NCI-H82 treated with DMSO at 0.1 percent for 48 hours (cell line): ENCODE results near the gene FAAP20.

Source experiments
- DNase-seq: peaks from one replicate; lab custom pipeline; 2025; ENCODE audit not compliant: unreplicated experiment; lab: John Stamatoyannopoulos, UW

Gene FAAP20

DNA sequence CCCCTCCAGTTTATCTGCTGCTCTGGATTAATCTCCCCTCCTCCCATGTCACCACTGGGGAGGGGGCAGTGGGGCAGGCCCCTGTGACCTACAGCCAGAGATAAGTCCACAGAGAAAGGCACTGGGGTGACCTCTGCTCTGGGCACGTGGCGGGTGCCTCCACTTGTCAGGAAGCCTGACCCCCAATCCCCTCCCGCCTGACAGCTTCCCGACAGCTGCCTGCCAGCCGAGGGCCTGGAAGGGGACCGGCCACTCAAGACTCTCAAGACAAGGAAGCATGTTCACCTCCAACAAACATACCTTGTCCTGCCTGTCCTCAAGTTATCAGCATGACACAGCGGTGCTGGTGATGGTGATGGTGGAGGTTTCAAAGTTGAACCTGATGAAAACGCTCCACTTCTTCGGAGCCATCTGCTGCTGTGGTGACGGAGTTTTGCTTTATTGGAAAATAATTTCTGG is 3.2 kb upstream of the FAAP20 start:
- no peak for DNase-seq

DNA sequence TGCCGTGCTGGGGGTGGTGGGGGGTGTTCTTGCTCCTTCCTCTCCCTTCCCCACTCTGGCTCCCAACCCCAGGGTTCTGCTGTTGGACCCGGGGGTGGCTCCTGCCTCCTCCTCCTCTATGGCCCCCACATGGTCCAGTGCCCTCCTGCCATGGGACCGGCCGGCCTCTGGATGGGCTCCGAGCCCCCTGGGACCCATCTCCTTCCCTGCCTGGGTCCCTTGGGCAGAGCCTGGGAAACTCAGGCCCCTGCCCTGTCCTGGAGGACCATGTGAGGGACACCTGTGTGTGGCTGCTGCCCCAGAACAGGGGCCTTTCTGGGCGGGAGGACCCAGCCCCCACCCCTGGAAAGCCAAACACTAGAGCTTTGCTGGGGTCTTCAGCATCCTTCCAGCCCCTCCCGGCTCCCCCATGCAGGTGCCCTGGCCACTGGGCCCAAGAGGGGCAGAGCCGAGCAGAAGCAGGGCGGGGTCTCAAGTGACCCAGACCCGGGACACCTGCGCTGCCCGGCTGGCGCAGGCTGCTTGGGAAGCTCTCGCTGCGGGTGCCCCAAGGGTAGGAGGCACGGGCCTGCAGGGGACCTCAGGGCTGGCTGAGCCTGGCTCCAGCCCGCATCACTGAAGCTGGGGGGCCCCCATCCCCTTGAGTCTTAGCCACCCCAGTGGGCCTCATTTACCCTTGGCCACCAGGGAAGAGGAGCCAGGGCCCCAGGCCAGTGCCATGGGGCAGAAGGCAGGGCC is 2.5 kb upstream of the FAAP20 start:
- DNase-seq = no peak

GRCh38 chr1:2195785-2196184 is 1.2 kb upstream of the FAAP20 start:
- no peak for DNase-seq

DNA sequence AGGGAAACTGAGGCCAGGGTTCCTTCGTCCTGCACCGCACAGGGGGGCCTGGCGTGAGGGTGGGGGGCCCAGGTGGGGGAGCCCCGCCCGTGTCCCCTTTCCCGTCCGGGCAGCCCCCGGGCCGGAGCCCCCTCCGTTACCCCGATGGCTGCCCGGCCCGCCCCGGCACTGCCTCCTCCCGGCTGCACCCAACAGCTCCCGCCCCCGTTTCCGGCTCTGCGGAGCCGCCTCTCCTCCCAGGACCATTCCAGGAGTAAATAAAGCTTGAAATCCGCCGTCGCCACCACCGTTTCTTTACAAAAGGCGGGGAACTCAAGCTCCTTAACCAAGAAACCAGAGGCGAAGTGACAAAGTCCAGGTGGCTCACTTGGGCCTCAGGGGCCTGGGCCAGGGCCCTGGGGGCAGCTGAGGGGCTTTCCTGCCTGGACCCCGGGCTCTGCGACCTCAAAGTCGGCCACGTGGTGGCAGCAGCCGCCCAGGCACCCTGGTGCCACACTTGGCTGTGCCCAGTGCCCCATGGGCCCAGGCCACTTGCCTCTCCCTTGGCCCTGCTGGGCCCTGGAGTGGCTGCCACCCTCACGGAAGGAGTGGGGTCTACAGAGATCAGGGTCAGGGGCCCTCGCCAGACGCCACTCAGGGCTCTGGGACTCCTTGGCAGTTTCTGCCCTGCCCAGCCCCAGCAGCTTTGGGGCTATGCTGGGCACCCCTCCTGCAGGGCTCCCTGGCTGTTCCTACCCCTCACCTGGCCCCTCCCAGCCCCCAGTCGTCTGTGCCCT is 514 bp upstream of the FAAP20 start:
- DNase-seq = peak; percentile 71

DNA sequence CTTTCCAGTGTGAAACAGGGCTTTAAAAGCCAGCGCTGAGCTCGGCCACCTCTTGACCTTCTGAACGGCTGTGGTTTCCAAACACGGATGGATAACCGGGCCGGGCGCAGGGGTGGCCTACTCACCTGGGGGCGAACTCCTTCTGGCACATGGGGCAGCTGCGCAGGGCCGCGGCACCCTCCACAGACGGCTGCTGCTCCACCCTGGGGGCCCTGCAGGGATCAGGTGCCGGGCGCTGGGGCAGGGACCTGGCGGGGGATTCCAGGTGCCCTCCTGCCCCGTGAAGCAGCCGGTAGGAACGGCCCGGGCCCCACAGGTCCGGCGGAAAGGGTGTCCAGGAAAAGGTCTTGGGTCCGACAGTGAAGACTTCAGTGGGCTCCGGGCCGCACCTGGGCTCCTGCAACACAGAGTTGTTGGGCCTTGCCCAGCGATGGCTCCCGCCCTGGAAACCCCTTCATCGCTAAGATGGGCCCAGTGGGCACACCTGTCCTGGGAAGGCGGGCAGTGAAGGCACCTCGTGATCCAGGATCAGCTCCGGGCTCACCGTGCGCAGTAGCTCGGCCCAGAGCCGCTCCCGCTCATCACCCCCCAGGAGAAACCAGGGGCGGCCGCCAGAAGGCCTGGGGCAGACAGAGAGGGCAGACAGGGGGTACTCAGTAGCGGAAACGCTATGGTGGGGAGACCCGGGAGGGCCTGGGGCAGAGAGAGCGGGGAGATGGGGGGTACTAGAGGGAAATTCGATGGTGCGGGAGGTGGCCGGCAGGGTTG is 874 bp downstream of the FAAP20 start:
- no peak for DNase-seq

DNA sequence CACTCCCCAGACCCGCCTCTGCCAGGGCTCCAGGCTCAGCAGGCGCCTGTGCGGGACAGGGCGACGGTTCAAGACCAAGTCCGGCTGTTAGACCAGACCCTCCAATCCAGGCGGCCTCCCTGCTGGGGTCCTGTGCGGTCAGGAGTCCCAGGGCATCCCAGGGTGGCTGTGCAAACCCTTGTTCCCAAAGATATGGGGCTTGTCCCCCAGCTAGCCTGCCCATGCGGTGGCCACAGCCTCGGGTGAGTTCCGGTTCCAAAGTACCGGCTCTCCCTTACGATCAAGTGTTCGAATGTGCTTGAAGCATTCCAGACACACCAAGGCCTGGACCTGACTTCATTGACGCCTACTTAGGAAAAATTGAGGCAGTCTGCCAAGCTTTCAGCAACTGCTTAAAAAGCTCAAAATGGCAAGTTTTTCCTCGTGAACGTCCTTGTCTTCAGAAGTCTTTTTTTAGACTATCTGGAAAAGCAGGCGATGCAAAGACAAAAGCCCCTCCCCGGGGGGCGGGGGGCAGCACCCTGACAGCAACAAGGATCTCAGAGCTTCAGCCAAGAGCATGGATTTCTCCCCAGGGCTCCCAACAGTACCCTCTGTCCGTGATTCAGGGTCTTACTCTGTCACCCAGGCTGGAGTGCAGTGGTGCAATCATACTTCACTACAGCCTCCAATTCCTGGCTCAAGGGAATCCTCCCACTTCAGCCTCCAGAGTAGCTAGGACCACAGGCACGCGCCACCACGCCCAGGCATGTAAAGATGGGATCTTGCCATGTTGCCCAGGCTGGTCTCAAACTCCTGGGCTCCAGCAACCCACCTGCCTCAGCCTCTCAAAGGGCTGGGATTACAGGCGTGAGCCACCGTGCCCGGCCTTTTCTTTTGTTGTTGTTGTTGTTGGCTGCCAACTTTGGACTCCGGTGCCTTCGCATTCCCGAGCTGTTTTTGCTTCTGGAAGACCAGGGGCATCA is 2.3 kb downstream of the FAAP20 start:
- DNase-seq = no peak

- no peak for DNase-seq
Measured at GRCh38 chr1:2190491-2190976, 4.0 kb downstream of the FAAP20 start.

DNA sequence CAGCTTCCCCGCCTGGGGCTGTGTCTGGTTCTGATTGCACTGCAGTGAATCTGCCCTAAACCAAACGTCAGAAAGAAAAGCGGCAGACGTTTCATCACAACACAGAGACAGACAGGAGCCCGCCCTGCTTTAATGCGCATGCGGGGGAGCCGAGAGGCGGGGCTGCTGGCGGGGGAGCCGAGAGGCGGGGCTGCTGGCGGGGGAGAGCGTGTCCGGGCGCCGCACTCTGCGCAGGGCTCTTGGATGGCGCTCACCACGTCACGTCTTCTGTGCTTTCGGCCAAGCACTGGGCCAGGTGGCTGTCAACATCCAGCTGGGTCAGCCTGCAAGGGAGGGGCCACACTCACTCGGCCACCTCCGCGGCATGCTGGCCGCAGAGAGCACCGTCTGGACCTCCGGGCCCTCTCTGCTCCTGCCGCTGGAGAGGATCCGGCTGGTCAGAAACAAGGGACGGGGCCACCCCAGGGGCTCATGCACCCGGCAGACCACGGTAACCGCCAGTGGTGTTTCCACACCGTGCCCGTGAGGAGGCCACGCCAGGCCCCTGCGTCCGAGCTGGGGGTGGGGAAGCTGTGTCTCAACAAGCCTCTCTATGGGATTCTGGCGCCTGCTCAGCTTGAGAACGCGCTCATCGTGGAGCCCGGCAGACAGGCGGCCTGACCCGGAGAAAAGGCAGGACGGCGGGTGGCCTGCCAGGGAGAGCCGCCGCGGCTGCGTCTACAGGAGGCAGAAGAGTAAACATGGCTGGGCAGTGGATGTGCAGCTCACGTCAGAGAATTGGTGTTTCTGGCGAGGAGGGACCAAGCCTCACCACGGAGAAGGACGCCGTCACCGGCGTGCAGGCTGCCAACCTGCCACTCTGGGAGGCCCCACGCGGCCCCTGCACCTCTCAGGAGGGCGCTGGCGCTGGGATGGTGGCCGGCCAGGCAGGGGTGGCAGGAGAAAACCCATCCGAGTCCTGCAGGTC is 4.8 kb downstream of the FAAP20 start:
- peak; percentile 92 for DNase-seq

- DNase-seq = no peak
Measured at GRCh38 chr1:2188336-2188735, 6.2 kb downstream of the FAAP20 start.

GRCh38 chr1:2187619-2188018 is 7.0 kb downstream of the FAAP20 start:
- no peak for DNase-seq

DNA sequence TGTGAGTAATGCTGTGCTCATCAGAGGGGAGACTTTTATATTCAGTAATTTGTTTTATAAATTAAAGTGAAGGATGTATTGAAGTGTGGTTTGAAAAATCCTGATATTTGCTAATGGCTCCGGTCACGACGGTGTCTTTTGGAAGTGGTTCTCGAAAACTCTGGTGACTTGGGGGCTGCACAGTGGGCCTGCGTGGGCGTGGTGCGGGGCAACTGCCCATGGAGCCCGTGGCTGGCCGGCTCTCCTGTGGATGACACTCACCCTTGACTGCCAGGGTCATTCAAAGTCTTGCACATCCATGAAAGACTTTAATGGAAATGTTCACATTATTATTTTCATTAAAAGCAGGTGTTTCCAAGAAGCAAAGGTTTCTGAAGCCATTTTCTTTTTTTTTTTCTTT is 7.7 kb downstream of the FAAP20 start:
- DNase-seq = no peak

- DNase-seq = no peak
Measured at GRCh38 chr1:2185880-2186855, 8.4 kb downstream of the FAAP20 start.

- no peak for DNase-seq
Measured at GRCh38 chr1:2184934-2185333, 9.6 kb downstream of the FAAP20 start.

- DNase-seq = no peak
Measured at GRCh38 chr1:2184531-2184930, 10.0 kb downstream of the FAAP20 start.

GRCh38 chr1:2183937-2184334 is 10.6 kb downstream of the FAAP20 start:
- DNase-seq = no peak

- DNase-seq = no peak
Measured at GRCh38 chr1:2182376-2182775, 12.2 kb downstream of the FAAP20 start.

- DNase-seq = no peak
Measured at GRCh38 chr1:2181752-2182151, 12.8 kb downstream of the FAAP20 start.

DNA sequence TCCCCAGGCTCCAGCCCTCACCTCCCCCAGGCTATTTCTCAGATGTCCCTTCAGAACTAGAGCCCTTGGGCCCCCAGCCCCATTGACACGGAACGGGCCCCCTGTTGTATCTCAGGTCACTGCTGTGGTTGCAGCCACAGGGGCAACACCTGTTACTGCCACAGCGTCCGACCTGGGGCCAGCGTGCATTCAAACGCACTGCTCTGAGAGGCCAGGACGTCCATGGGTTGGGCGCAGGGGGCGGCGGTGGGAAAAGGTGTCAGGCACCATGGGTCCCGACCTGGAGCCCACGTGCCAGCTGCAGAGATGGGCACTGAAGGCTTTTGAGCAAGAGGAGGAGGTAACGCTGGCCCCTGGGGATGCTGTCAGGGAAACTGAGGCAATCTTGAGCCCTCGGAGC is 13.3 kb downstream of the FAAP20 start:
- no peak for DNase-seq
